GOT3 (cell line): ENCODE results near the gene CPO.

Experiments
- DNase-seq: peaks from one replicate; lab custom pipeline; 2025; ENCODE audit warnings: mixed read lengths; lab: John Stamatoyannopoulos, UW

Gene CPO

GRCh38 chr2:206974551-206974950, 35.2 kb downstream of the CPO start:
- no peak for DNase-seq

GRCh38 chr2:206978746-206979145, 39.4 kb downstream of the CPO start:
- DNase-seq, result no peak

DNA sequence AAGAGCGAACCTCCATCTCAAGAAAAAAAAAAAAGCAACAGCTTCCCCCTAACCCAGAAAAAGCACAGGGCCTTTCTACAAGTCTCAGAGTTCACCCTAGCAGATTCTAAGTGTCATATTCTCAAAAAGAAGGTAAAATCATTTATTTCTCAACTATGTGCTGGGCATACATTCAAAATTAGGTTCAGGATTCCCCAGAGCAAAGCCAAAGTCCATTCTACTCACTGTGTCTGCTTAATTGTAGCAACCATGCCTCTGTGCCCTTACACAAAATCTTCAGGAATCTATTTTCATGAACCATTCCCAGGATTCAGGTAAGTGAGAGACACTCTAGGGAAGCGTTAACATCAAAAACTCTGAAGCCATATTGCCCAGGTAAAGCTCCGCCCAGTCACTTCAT, 40.0 kb downstream of the CPO start:
- DNase-seq, result no peak

DNA sequence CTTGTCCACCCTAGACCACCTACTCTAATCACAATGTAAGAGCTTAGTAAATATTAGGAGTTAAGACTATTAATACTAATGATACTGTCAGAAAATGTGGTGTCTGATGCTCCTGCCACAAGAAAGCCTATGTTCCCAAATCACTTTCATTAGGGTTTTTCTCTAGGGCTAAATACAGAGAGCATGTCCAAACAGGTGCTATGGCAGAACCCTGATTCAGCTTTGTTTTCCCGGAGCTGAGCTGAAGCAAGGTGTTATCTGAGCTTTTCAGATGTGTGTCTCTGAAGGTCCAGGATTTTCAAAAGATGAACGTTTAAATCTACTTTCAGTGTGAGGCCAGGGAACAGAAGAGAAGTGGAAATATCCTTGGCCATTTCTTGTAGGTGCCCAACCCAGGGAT, 40.6 kb downstream of the CPO start:
- no peak for DNase-seq

- no peak for DNase-seq
Measured at GRCh38 chr2:206980413-206980812, 41.1 kb downstream of the CPO start.

GRCh38 chr2:206981086-206981674, 41.9 kb downstream of the CPO start:
- DNase-seq, result no peak

DNA sequence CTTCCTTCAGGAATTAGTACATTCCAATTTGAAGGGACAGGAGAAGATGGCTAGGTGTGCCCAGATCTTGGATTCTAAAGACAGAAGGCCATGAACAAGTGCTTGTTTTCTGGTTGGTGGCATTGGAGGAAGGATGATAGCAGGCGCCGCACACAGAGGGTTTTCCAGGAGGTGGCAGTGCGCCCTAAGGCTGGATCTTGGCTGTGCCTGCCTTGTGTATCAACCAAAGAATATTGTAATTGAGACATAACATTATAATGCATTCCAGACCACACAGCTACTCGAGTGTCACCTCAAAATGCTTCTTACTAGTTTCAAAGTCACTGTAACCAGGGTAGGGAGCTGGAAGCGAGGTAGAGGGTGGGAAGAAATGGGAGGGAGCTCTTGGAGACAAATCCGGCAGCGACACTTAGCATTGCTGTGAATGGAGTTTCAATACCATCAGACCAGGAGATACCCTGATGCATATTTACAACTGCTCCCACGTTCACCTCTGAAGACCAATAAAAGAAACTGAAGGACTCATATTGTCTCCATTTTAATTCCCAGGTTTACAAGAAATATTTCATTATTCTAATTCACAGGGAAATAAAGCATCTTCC, 42.5 kb downstream of the CPO start:
- DNase-seq, result peak; percentile 31

- DNase-seq, result no peak
Measured at GRCh38 chr2:206982360-206982955, 43.1 kb downstream of the CPO start.

- DNase-seq, result no peak
Measured at GRCh38 chr2:206983161-206983859, 44.0 kb downstream of the CPO start.

DNA sequence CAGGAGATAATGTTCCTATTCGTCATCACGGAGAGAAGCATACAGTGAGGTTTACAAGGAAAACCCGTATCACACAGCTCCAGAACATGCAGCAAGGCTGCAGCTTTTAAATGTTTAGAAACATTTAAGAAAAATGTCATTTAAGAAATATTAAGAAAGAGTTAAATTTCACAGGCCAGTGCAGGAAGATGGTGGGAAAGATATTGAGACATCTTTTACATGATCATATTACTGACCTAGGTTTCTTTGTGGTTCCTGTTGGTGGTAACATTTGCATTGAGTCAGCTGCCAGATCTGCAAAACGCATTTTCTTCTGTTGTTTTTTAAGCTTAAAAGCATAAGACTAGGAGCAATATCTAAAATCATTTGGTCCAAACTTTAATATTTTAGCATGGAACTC, 44.9 kb downstream of the CPO start:
- no peak for DNase-seq

GRCh38 chr2:206986943-206987342, 47.6 kb downstream of the CPO start:
- DNase-seq, result no peak

- no peak for DNase-seq
Measured at GRCh38 chr2:206987810-206988209, 48.5 kb downstream of the CPO start.

DNA sequence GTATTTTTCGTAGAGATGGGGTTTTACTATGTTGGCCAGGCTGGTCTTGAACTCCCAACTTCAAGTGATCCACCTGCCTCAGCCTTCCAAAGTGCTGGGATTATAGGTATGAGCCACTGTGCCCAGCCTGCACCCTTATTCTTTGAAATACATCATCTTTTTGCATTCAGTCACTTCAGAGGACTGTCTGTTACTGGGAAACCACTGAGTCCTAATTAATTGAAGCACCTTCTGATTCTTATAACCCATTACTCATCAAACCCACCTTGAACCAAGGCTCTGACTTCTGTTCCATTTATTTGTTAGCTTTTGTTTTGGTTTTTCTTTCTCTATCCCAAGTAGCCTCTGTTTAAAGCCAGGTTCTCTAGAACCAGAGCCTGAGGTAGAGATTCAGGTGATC, 49.6 kb downstream of the CPO start:
- no peak for DNase-seq

DNA sequence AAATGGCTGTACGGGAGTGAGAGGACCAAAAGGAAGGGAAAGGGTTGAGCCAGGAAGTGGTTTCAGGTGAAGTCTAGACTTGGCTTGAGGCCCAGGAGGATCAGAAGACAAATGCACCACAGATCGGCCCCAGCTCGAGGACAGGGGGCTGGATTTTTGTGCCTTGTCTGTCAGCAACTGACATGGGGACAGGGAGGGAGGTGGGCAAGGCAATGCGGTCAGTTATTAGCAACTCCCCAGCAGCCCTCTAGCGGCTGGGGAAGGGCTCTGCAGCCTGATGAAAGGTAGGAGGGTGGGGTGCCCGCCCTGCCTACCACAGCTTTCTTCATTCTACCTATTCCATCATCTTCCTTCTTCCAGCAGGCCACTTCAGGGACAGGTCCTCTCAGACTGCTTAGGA, 50.0 kb downstream of the CPO start:
- DNase-seq, result no peak

GRCh38 chr2:206990360-206990759, 51.0 kb downstream of the CPO start:
- no peak for DNase-seq

- DNase-seq, result no peak
Measured at GRCh38 chr2:206991070-206991469, 51.8 kb downstream of the CPO start.

- no peak for DNase-seq
Measured at GRCh38 chr2:206993396-206993911, 54.1 kb downstream of the CPO start.

DNA sequence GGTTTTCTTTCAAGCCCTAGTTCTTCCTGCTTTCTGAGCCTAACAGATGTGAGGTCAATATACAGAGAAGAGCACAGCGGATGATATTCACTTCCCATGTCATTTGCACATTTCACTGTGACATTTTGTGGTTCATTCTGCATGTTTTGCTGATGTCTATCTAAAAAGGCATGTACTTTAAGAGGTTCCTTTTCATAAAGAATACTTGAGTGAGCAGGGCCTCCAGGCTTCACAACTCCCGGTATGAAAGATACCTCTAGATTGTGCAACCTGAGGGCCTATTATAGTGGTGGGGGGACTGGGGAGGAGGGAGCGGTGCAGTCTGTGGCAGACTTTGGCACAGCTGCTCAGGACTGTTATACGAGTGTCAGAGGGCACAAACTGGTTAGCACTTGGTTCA, 54.6 kb downstream of the CPO start:
- no peak for DNase-seq

GRCh38 chr2:206996556-206997065, 57.3 kb downstream of the CPO start:
- DNase-seq, result no peak

GRCh38 chr2:207008105-207008990, 69.0 kb downstream of the CPO start:
- DNase-seq, result no peak

- no peak for DNase-seq
Measured at GRCh38 chr2:207012461-207012860, 73.1 kb downstream of the CPO start.

DNA sequence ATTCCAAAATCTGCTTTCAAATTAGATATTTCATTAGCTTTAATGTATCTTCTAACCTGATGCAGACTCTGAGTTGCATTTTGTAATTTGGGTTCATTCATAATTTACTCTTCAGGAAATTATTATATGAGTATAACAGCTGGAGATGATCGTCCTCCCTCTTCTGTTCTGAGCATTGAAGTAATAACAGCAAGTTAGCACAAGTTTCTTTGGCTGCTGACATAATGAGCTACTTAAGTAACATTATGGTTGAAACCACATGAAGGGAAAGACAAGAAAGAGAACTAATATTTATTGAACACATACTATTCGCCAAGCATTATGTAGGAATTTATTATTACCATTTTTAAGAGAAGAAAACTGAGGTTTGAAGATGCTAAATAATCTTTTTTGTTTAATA, 75.1 kb downstream of the CPO start:
- DNase-seq, result no peak
